Subcutaneous abdominal adipose tissue (tissue), 5 donors: ENCODE results near the gene DCAKD.
A peak's percentile ranks its signal among the peaks of the same experiment; 100 is the strongest.

Source experiments
- H3K27ac ChIP-seq: one replicate; pipeline ENCODE4 v1.7.0; 2013; ENCODE audit warnings: low read depth, mild to moderate bottlenecking, inconsistent platforms, low read length, moderate library complexity
- H3K27me3 ChIP-seq, 5 donors: one replicate each; pipeline ENCODE4 v1.7.0; 2013; ENCODE audit warnings: low read length in 5 of 5, inconsistent platforms in 1 of 5; ENCODE audit not compliant: control insufficient read depth in 5 of 5, insufficient read depth in 4 of 5
- H3K36me3 ChIP-seq, 5 donors: one replicate each; pipeline ENCODE4 v1.7.0; 2013; ENCODE audit warnings: low read length in 5 of 5; ENCODE audit not compliant: control insufficient read depth in 5 of 5, insufficient read depth in 5 of 5
- H3K4me1 ChIP-seq, 5 donors: one replicate each; pipeline ENCODE4 v1.7.0; 2013; ENCODE audit warnings: low read length in 5 of 5, mild to moderate bottlenecking in 3 of 5, moderate library complexity in 1 of 5; ENCODE audit not compliant: control insufficient read depth in 5 of 5, insufficient read depth in 5 of 5
- H3K4me3 ChIP-seq, 5 donors: one replicate each; pipeline ENCODE4 v1.7.0; 2013; ENCODE audit warnings: low read length in 5 of 5, low read depth in 1 of 5
- H3K9ac ChIP-seq, 5 donors: one replicate each; pipeline ENCODE4 v1.7.0; 2013; ENCODE audit warnings: low read length in 5 of 5, mild to moderate bottlenecking in 4 of 5, moderate library complexity in 3 of 5
- H3K9me3 ChIP-seq, 5 donors: one replicate each; pipeline ENCODE4 v1.7.0; 2013; ENCODE audit warnings: low read length in 5 of 5; ENCODE audit not compliant: control insufficient read depth in 5 of 5
- donor health status: healthy.
- donor health status: healthy.
- donor health status: healthy.
- donor health status: healthy.
- donor health status: healthy.

Gene DCAKD

GRCh38 chr17:45048795-45049563 lies 2.5 kb downstream of the DCAKD start:
- H3K9ac ChIP-seq, result no peak overlapping the region
- H3K27me3 ChIP-seq, result no peaks in the 10 kb centered on the region
- H3K27ac ChIP-seq, result no peak overlapping the region
- H3K4me1 ChIP-seq, result peaks cover 5 to 31% (median 27%) of the 10 kb centered on the region in 5 donors
- H3K9me3 ChIP-seq, result no peaks in the 10 kb centered on the region
- peaks cover 0 to 2% (median 0%) of the 10 kb centered on the region in 5 donors for H3K36me3 ChIP-seq
- no peak overlapping the region for H3K4me3 ChIP-seq

- Histone ChIP-seq H3K27me3 (no peaks in the 10 kb centered on the region), H3K4me3 (no peak overlapping the region), H3K9ac (no peak overlapping the region), H3K36me3 (peaks cover 0 to 5% (median 0%) of the 10 kb centered on the region in 5 donors), H3K27ac (no peak overlapping the region), H3K9me3 (no peaks in the 10 kb centered on the region), H3K4me1 (peaks cover 5 to 39% (median 29%) of the 10 kb centered on the region in 5 donors)
Measured at GRCh38 chr17:45046537-45047125, 4.8 kb downstream of the DCAKD start.

- peaks cover 0 to 5% (median 0%) of the 10 kb centered on the region in 5 donors for H3K36me3 ChIP-seq
- peaks cover 2 to 33% (median 19%) of the 10 kb centered on the region in 5 donors for H3K4me1 ChIP-seq
- H3K9ac ChIP-seq, result no peak overlapping the region
- H3K9me3 ChIP-seq, result no peaks in the 10 kb centered on the region
- peak overlapping the region; percentile 2 for H3K27ac ChIP-seq
- no peaks in the 10 kb centered on the region for H3K27me3 ChIP-seq
- H3K4me3 ChIP-seq, result no peak overlapping the region
Measured at GRCh38 chr17:45043813-45044540, 7.5 kb downstream of the DCAKD start.

- H3K36me3 ChIP-seq, result peaks cover 0 to 5% (median 0%) of the 10 kb centered on the region in 5 donors
- H3K27me3 ChIP-seq, result no peaks in the 10 kb centered on the region
- no peak overlapping the region for H3K4me3 ChIP-seq
- peaks cover 2 to 38% (median 25%) of the 10 kb centered on the region in 5 donors for H3K4me1 ChIP-seq
- H3K9ac ChIP-seq, result peak overlapping the region in 1 of 5 donors; percentile 35
- H3K9me3 ChIP-seq, result no peaks in the 10 kb centered on the region
- H3K27ac ChIP-seq, result no peak overlapping the region
Measured at GRCh38 chr17:45042346-45043120, 8.9 kb downstream of the DCAKD start.

- no peak overlapping the region for H3K27ac ChIP-seq
- peaks cover 0 to 5% (median 0%) of the 10 kb centered on the region in 5 donors for H3K36me3 ChIP-seq
- no peaks in the 10 kb centered on the region for H3K27me3 ChIP-seq
- H3K4me3 ChIP-seq, result no peak overlapping the region
- no peaks in the 10 kb centered on the region for H3K9me3 ChIP-seq
- peaks cover 2 to 51% (median 26%) of the 10 kb centered on the region in 5 donors for H3K4me1 ChIP-seq
- peak overlapping the region in 1 of 5 donors; percentile 51 for H3K9ac ChIP-seq
Measured at GRCh38 chr17:45040459-45040858, 11.0 kb downstream of the DCAKD start.

- H3K27ac ChIP-seq, result no peak overlapping the region
- H3K4me1 ChIP-seq, result peaks cover 2 to 44% (median 22%) of the 10 kb centered on the region in 5 donors
- H3K36me3 ChIP-seq, result peaks cover 0 to 12% (median 4%) of the 10 kb centered on the region in 5 donors
- no peaks in the 10 kb centered on the region for H3K9me3 ChIP-seq
- H3K4me3 ChIP-seq, result no peak overlapping the region
- no peaks in the 10 kb centered on the region for H3K27me3 ChIP-seq
- no peak overlapping the region for H3K9ac ChIP-seq
Measured at GRCh38 chr17:45038728-45039634, 12.5 kb downstream of the DCAKD start.

- Histone ChIP-seq H3K36me3 (peaks cover 0 to 30% (median 18%) of the 10 kb centered on the region in 5 donors), H3K27ac (no peak overlapping the region), H3K4me1 (peaks cover 2 to 30% (median 15%) of the 10 kb centered on the region in 5 donors), H3K9me3 (no peaks in the 10 kb centered on the region), H3K4me3 (no peak overlapping the region), H3K27me3 (no peaks in the 10 kb centered on the region), H3K9ac (peak overlapping the region in 1 of 5 donors; percentile 35)
Measured at GRCh38 chr17:45036691-45037090, 14.7 kb downstream of the DCAKD start.

- H3K36me3 ChIP-seq, result peaks cover 0 to 39% (median 26%) of the 10 kb centered on the region in 5 donors
- H3K4me1 ChIP-seq, result peaks cover 2 to 30% (median 15%) of the 10 kb centered on the region in 5 donors
- no peaks in the 10 kb centered on the region for H3K9me3 ChIP-seq
- no peaks in the 10 kb centered on the region for H3K27me3 ChIP-seq
- peak overlapping the region in 1 of 5 donors; percentile 59 for H3K9ac ChIP-seq
- peak overlapping the region; percentile 24 for H3K27ac ChIP-seq
- no peak overlapping the region for H3K4me3 ChIP-seq
Measured at GRCh38 chr17:45035848-45036247, 15.6 kb downstream of the DCAKD start.

GRCh38 chr17:45034599-45034998 lies 16.8 kb downstream of the DCAKD start:
- H3K36me3 ChIP-seq, result peaks cover 0 to 51% (median 39%) of the 10 kb centered on the region in 5 donors
- H3K4me3 ChIP-seq, result no peak overlapping the region
- H3K9ac ChIP-seq, result no peak overlapping the region
- peaks cover 2 to 28% (median 15%) of the 10 kb centered on the region in 5 donors for H3K4me1 ChIP-seq
- H3K27me3 ChIP-seq, result no peaks in the 10 kb centered on the region
- H3K9me3 ChIP-seq, result no peaks in the 10 kb centered on the region
- no peak overlapping the region for H3K27ac ChIP-seq
